ENCODE measurements around the gene MSTN. TPM values are rescaled to one million over a fixed set of nuclear protein-coding genes. Genes with fewer than 3 reads are reported as not detected.

The MSTN gene
- total and polyA plus RNA-seq, 2 experiments from 2014 or later: 0.21 TPM; not detected in 1

DNA sequence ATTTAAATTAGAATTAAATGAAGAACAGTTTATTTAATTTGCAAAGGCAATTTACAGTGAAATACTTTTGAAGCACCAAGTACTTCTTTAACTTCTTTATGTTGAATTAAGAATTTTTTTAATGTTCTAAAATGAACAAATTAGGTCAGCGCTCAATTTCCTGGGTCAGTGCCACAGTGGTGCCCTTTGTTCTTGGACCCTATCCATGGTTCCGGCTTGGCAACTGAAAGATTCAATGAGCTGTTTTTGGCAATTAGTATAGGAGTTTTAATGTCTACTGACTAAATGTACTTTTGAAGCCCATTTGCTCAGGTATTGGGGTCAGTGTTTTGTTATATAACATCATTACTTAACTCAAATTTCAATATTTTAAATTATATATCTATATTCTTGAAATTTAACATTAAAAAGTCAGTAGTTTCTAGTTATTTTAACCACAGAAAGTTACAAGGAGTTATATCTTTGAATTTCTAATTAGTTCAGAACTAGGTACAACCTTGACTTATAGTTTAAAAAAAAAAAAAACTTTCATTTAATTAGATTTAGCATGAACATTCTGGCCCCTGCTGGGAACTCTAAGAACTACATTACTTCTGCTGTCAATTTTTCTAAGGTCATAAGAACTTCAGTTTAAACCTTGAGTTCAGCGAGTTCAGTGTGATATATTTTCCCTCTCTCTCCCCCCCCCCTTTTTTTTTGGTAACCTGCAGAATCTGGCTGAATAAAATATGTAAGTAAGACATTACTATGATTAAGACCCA is 7.6 kb upstream of the MSTN start:
- Histone ChIP-seq H3K4me2 (no peak overlapping the region), H3K79me2 (replicated peaks; ENCODE audit: insufficient read depth) (no peaks in the 10 kb centered on the region), H2AFZ (no peak overlapping the region), H3K27ac (ENCODE audit: low read depth) (no peak overlapping the region), H3K4me1 (ENCODE audit: insufficient read depth) (no peaks in the 10 kb centered on the region), H3K36me3 (ENCODE audit: insufficient read depth) (no peaks in the 10 kb centered on the region), H4K20me1 (replicated peaks; ENCODE audit: insufficient read depth) (no peaks in the 10 kb centered on the region), H3F3A (replicated peaks; ENCODE audit: low read depth) (no peaks in the 10 kb centered on the region), H3K27me3 (ENCODE audit: insufficient read depth) (no peaks in the 10 kb centered on the region), H3K4me3 (no peak overlapping the region), H3K9me2 (ENCODE audit: insufficient read depth) (no peaks in the 10 kb centered on the region)
- H3K4me1 Mint-ChIP-seq: no peaks in the 10 kb centered on the region
- H3K9me3 Mint-ChIP-seq: no peaks in the 10 kb centered on the region
- ATAC-seq (no peak), DNase-seq (ENCODE audit: low spot score) (peak; percentile 68)
- H3K27me3 Mint-ChIP-seq (ENCODE audit: insufficient read depth, low read depth, poor library complexity): no peaks in the 10 kb centered on the region
- H3K27ac Mint-ChIP-seq: no peak overlapping the region
- no peak overlapping the region for H3K4me3 Mint-ChIP-seq
- TF ChIP-seq EZH2phosphoT487 (IDR thresholded peaks at IDR 0.05; ENCODE audit: unreplicated experiment): no peak
- TF ChIP-seq, protein P1, sequence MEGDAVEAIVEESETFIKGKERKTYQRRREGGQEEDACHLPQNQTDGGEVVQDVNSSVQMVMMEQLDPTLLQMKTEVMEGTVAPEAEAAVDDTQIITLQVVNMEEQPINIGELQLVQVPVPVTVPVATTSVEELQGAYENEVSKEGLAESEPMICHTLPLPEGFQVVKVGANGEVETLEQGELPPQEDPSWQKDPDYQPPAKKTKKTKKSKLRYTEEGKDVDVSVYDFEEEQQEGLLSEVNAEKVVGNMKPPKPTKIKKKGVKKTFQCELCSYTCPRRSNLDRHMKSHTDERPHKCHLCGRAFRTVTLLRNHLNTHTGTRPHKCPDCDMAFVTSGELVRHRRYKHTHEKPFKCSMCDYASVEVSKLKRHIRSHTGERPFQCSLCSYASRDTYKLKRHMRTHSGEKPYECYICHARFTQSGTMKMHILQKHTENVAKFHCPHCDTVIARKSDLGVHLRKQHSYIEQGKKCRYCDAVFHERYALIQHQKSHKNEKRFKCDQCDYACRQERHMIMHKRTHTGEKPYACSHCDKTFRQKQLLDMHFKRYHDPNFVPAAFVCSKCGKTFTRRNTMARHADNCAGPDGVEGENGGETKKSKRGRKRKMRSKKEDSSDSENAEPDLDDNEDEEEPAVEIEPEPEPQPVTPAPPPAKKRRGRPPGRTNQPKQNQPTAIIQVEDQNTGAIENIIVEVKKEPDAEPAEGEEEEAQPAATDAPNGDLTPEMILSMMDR (conservative IDR thresholded peaks at IDR 0.05; ENCODE audit: low read depth in 2 of 2): peak; percentile 49 to 69; a peak in 3 of 4 replicates
- no peaks in the 10 kb centered on the region for H3K36me3 Mint-ChIP-seq (ENCODE audit: low read depth)

DNA sequence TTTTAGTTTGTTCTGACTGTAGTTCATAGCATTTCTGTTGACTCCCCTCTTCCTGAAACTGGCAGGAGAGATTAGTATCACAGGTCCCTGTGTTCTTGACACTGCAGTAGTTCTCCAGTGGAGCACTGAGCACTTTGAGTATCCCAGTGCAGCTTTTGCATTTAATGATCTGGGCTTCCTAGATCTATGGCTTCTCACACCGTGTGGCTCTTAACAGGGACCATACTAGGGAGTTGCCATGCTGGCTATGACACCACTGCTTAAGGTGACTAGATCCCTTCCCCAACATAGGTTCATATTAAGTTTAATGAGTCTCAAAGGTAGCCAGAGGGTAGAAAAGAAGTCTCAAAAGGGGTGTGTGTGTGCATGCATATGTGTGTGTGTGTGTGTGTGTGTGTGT is 6.2 kb upstream of the MSTN start:
- Histone ChIP-seq H3F3A (replicated peaks; ENCODE audit: low read depth) (no peaks in the 10 kb centered on the region), H3K4me3 (no peak overlapping the region), H3K36me3 (ENCODE audit: insufficient read depth) (no peaks in the 10 kb centered on the region), H3K27me3 (ENCODE audit: insufficient read depth) (no peaks in the 10 kb centered on the region), H3K9me2 (ENCODE audit: insufficient read depth) (no peaks in the 10 kb centered on the region), H2AFZ (peak overlapping the region; percentile 11), H3K79me2 (replicated peaks; ENCODE audit: insufficient read depth) (no peaks in the 10 kb centered on the region), H3K27ac (ENCODE audit: low read depth) (no peak overlapping the region), H3K4me2 (no peak overlapping the region), H3K4me1 (ENCODE audit: insufficient read depth) (no peaks in the 10 kb centered on the region), H4K20me1 (replicated peaks; ENCODE audit: insufficient read depth) (no peaks in the 10 kb centered on the region)
- no peaks in the 10 kb centered on the region for H3K4me1 Mint-ChIP-seq
- H3K4me3 Mint-ChIP-seq: no peak overlapping the region
- H3K27ac Mint-ChIP-seq: no peak overlapping the region
- no peaks in the 10 kb centered on the region for H3K36me3 Mint-ChIP-seq (ENCODE audit: low read depth)
- ATAC-seq (no peak), DNase-seq (ENCODE audit: low spot score) (no peak)
- no peaks in the 10 kb centered on the region for H3K27me3 Mint-ChIP-seq (ENCODE audit: insufficient read depth, low read depth, poor library complexity)
- no peaks in the 10 kb centered on the region for H3K9me3 Mint-ChIP-seq
- no peak for TF ChIP-seq ZNF114 (CRISPR knock-in tag; IDR thresholded peaks at IDR 0.05)
- no peak for TF ChIP-seq POLR2AphosphoS5 (IDR thresholded peaks at IDR 0.05; ENCODE audit: low read depth)
- TF ChIP-seq CREB1 (CRISPR knock-in tag; IDR thresholded peaks at IDR 0.05; ENCODE audit: low read depth): no peak
- no peak for TF ChIP-seq JUNB (IDR thresholded peaks at IDR 0.05; ENCODE audit: unreplicated experiment)
- TF ChIP-seq, protein P2, sequence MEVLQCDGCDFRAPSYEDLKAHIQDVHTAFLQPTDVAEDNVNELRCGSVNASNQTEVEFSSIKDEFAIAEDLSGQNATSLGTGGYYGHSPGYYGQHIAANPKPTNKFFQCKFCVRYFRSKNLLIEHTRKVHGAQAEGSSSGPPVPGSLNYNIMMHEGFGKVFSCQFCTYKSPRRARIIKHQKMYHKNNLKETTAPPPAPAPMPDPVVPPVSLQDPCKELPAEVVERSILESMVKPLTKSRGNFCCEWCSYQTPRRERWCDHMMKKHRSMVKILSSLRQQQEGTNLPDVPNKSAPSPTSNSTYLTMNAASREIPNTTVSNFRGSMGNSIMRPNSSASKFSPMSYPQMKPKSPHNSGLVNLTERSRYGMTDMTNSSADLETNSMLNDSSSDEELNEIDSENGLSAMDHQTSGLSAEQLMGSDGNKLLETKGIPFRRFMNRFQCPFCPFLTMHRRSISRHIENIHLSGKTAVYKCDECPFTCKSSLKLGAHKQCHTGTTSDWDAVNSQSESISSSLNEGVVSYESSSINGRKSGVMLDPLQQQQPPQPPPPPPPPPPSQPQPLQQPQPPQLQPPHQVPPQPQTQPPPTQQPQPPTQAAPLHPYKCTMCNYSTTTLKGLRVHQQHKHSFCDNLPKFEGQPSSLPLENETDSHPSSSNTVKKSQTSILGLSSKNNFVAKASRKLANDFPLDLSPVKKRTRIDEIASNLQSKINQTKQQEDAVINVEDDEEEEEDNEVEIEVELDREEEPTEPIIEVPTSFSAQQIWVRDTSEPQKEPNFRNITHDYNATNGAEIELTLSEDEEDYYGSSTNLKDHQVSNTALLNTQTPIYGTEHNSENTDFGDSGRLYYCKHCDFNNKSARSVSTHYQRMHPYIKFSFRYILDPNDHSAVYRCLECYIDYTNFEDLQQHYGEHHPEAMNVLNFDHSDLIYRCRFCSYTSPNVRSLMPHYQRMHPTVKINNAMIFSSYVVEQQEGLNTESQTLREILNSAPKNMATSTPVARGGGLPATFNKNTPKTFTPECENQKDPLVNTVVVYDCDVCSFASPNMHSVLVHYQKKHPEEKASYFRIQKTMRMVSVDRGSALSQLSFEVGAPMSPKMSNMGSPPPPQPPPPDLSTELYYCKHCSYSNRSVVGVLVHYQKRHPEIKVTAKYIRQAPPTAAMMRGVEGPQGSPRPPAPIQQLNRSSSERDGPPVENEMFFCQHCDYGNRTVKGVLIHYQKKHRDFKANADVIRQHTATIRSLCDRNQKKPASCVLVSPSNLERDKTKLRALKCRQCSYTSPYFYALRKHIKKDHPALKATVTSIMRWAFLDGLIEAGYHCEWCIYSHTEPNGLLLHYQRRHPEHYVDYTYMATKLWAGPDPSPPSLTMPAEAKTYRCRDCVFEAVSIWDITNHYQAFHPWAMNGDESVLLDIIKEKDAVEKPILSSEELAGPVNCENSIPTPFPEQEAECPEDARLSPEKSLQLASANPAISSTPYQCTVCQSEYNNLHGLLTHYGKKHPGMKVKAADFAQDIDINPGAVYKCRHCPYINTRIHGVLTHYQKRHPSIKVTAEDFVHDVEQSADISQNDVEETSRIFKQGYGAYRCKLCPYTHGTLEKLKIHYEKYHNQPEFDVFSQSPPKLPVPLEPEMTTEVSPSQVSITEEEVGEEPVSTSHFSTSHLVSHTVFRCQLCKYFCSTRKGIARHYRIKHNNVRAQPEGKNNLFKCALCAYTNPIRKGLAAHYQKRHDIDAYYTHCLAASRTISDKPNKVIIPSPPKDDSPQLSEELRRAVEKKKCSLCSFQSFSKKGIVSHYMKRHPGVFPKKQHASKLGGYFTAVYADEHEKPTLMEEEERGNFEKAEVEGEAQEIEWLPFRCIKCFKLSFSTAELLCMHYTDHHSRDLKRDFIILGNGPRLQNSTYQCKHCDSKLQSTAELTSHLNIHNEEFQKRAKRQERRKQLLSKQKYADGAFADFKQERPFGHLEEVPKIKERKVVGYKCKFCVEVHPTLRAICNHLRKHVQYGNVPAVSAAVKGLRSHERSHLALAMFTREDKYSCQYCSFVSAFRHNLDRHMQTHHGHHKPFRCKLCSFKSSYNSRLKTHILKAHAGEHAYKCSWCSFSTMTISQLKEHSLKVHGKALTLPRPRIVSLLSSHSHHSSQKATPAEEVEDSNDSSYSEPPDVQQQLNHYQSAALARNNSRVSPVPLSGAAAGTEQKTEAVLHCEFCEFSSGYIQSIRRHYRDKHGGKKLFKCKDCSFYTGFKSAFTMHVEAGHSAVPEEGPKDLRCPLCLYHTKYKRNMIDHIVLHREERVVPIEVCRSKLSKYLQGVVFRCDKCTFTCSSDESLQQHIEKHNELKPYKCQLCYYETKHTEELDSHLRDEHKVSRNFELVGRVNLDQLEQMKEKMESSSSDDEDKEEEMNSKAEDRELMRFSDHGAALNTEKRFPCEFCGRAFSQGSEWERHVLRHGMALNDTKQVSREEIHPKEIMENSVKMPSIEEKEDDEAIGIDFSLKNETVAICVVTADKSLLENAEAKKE (CRISPR knock-in tag; IDR thresholded peaks at IDR 0.05): no peak
- no peak for TF ChIP-seq EZH2phosphoT487 (IDR thresholded peaks at IDR 0.05; ENCODE audit: unreplicated experiment)
- TF ChIP-seq STAT1 (IDR thresholded peaks at IDR 0.05; ENCODE audit: unreplicated experiment): no peak
- no peak for TF ChIP-seq EZH2 (IDR thresholded peaks at IDR 0.05; ENCODE audit: low read depth, unreplicated experiment)
- no peak for TF ChIP-seq REST (IDR thresholded peaks at IDR 0.05; ENCODE audit: unreplicated experiment)

Measured in GM23338 (cell line).